SK-N-MC (cell line): ENCODE measurements around the gene CEP162.
A peak's percentile ranks its signal among the peaks of the same experiment; 100 is the strongest.
"Not testable (repeated sequence)": the region's sequence is repeated elsewhere in the genome, so short reads cannot be mapped to it uniquely, and the experiment has no call there.

Source experiments
- DNase-seq: peaks from one replicate; pipeline ENCODE4 v3.0.0-alpha.2; 2011; ENCODE audit warnings: low read depth, low spot score
- H3K27ac ChIP-seq: fragments of 200-600 bp; sonication (generic); 2 replicates; pipeline ENCODE4 v1.5.1; 2016; ENCODE audit warnings: mixed run types
- H3K36me3 ChIP-seq: fragments of 200-600 bp; sonication (generic); 2 replicates; pipeline ENCODE4 v1.6.1; 2017; ENCODE audit warnings: antibody characterized with exemption, low read length, mixed read lengths; ENCODE audit not compliant: insufficient read depth
- H3K4me3 ChIP-seq: fragments of 200-600 bp; sonication (generic); 2 replicates; pipeline ENCODE4 v1.5.1; 2016
- H3K9ac ChIP-seq: fragments of 200-600 bp; sonication (generic); 2 replicates; pipeline ENCODE4 v1.8.0; 2017; ENCODE audit warnings: mixed run types, mixed read lengths; ENCODE audit not compliant: insufficient read length
- H3K9me3 ChIP-seq: fragments of 200-600 bp; sonication (generic); 2 replicates; pipeline ENCODE4 v1.6.1; 2017; ENCODE audit warnings: low read depth, mild to moderate bottlenecking, antibody characterized with exemption, low read length, moderate library complexity, mixed read lengths
- EZH2 ChIP-seq: fragments of 200-600 bp; sonication (generic); IDR thresholded peaks from one replicate; pipeline ENCODE4 v1.6.1; 2017; ENCODE audit warnings: antibody characterized with exemption
- FOXP2 ChIP-seq: optimal IDR thresholded peaks from 2 replicates; pipeline ENCODE3; 2011; ENCODE audit warnings: mild to moderate bottlenecking, moderate library complexity; ENCODE audit not compliant: insufficient read depth; ENCODE audit errors: extremely low read length, control extremely low read depth
- POLR2AphosphoS5 ChIP-seq: IDR thresholded peaks from 2 replicates; pipeline ENCODE4 v1.6.1; 2012; ENCODE audit warnings: mild to moderate bottlenecking, low read depth, low read length, borderline replicate concordance

The CEP162 gene

GRCh38 chr6:84249724-84250123, 22.3 kb upstream of the CEP162 start:
- Histone ChIP-seq H3K36me3 (no peaks in the 10 kb centered on the region), H3K9me3 (no peaks in the 10 kb centered on the region), H3K9ac (no peak overlapping the region), H3K4me3 (no peak overlapping the region), H3K27ac (no peak overlapping the region)
- no peak for DNase-seq
- TF ChIP-seq EZH2 (no peak), FOXP2 (no peak), POLR2AphosphoS5 (no peak)

- not testable (repeated sequence) for H3K9me3 ChIP-seq, H3K4me3 ChIP-seq, H3K27ac ChIP-seq, DNase-seq, H3K36me3 ChIP-seq, H3K9ac ChIP-seq
These were observed 17.1 kb upstream of the CEP162 start for GRCh38 chr6:84244416-84245081.

- no peak overlapping the region for H3K9ac ChIP-seq
- TF ChIP-seq POLR2AphosphoS5 (no peak), FOXP2 (no peak), EZH2 (no peak)
- H3K36me3 ChIP-seq = no peaks in the 10 kb centered on the region
- H3K4me3 ChIP-seq = no peak overlapping the region
- H3K9me3 ChIP-seq = no peaks in the 10 kb centered on the region
- DNase-seq = no peak
- no peak overlapping the region for H3K27ac ChIP-seq
These were observed 15.8 kb upstream of the CEP162 start for GRCh38 chr6:84243240-84243639.

- Histone ChIP-seq H3K4me3 (no peak overlapping the region), H3K9me3 (no peaks in the 10 kb centered on the region), H3K36me3 (no peaks in the 10 kb centered on the region), H3K9ac (no peak overlapping the region), H3K27ac (no peak overlapping the region)
- TF ChIP-seq FOXP2 (no peak), POLR2AphosphoS5 (no peak), EZH2 (no peak)
- DNase-seq = no peak
These were observed 14.8 kb upstream of the CEP162 start for GRCh38 chr6:84242265-84242664.

GRCh38 chr6:84228198-84228543, 728 bp upstream of the CEP162 start:
- no peaks in the 10 kb centered on the region for H3K36me3 ChIP-seq
- H3K9ac ChIP-seq = peak overlapping the region; percentile 69
- no peak for TF ChIP-seq EZH2
- no peak for TF ChIP-seq POLR2AphosphoS5
- no peak for TF ChIP-seq FOXP2
- no peak for DNase-seq
- H3K9me3 ChIP-seq = no peaks in the 10 kb centered on the region
- H3K27ac ChIP-seq = no peak overlapping the region
- peak overlapping the region; percentile 94 for H3K4me3 ChIP-seq

GRCh38 chr6:84227044-84227433, 404 bp downstream of the CEP162 start:
- peak overlapping the region; percentile 94 for H3K4me3 ChIP-seq
- DNase-seq = no peak
- no peak for TF ChIP-seq EZH2
- no peak for TF ChIP-seq FOXP2
- H3K27ac ChIP-seq = no peak overlapping the region
- H3K36me3 ChIP-seq = no peaks in the 10 kb centered on the region
- H3K9me3 ChIP-seq = no peaks in the 10 kb centered on the region
- peak overlapping the region; percentile 48 for H3K9ac ChIP-seq

- H3K9me3 ChIP-seq = no peaks in the 10 kb centered on the region
- H3K36me3 ChIP-seq = no peaks in the 10 kb centered on the region
- no peak overlapping the region for H3K27ac ChIP-seq
- no peak overlapping the region for H3K9ac ChIP-seq
- peak; percentile 91 for DNase-seq
- TF ChIP-seq EZH2 (no peak), POLR2AphosphoS5 (peak; percentile 54; the same call in 1 of the 2 replicates)
- H3K4me3 ChIP-seq = no peak overlapping the region
These were observed 3.2 kb downstream of the CEP162 start for GRCh38 chr6:84224251-84224650.

GRCh38 chr6:84223608-84224007, 3.8 kb downstream of the CEP162 start:
- not testable (repeated sequence) for H3K9ac ChIP-seq, H3K36me3 ChIP-seq, H3K9me3 ChIP-seq, DNase-seq, H3K27ac ChIP-seq, H3K4me3 ChIP-seq

GRCh38 chr6:84222426-84222825, 5.0 kb downstream of the CEP162 start:
- DNase-seq = no peak
- Histone ChIP-seq H3K9me3 (no peaks in the 10 kb centered on the region), H3K36me3 (no peaks in the 10 kb centered on the region), H3K4me3 (no peak overlapping the region), H3K27ac (no peak overlapping the region), H3K9ac (no peak overlapping the region)
- no peak for TF ChIP-seq POLR2AphosphoS5
- no peak for TF ChIP-seq EZH2
- TF ChIP-seq FOXP2 = no peak
